ENCODE results near the gene TTN. TPM values are rescaled to one million over a fixed set of nuclear protein-coding genes. Genes with fewer than 3 reads are reported as not detected.
A peak's percentile ranks its signal among the peaks of the same experiment; 100 is the strongest.

The TTN gene
- total and polyA plus RNA-seq, 2 of the 4 experiments (the other 2 are of a cell fraction), result 0.02 to 0.18 TPM

GRCh38 chr2:178845566-178846457, 38.6 kb upstream of the TTN start:
- H2AFZ ChIP-seq (replicated peaks; ENCODE audit: low read length, poor library complexity), result no peak overlapping the region
- H2BK15ac ChIP-seq (ENCODE audit: low read depth, low read length), result no peak overlapping the region
- no peak overlapping the region for H3K9ac ChIP-seq (ENCODE audit: low read depth, low read length)
- no peaks in the 10 kb centered on the region for H3K9me1 ChIP-seq (ENCODE audit: insufficient read depth, low read length)
- H4K91ac ChIP-seq (ENCODE audit: insufficient read depth, low read depth, low read length), result no peak overlapping the region
- no peak overlapping the region for H2AK9ac ChIP-seq (replicated peaks; ENCODE audit: low read depth, low read length, poor library complexity)
- H3K4me2 ChIP-seq (ENCODE audit: low read depth, low read length), result no peak overlapping the region
- H2BK5ac ChIP-seq (ENCODE audit: low read depth, low read length, poor library complexity, severe bottlenecking), result no peak overlapping the region
- H3K4me3 ChIP-seq (ENCODE audit: insufficient read depth, low read depth, low read length), result no peak overlapping the region
- H3K27ac ChIP-seq (ENCODE audit: insufficient read depth, low read length), result no peak overlapping the region
- H4K5ac ChIP-seq (ENCODE audit: low read depth, low read length), result no peak overlapping the region
- H3K4ac ChIP-seq (ENCODE audit: low read depth, low read length), result no peak overlapping the region
- in situ Hi-C loops (cut with MboI; ENCODE audit: low sequenced_read_pairs) (no loop called here), dilution Hi-C loops (cut with HindIII; ENCODE audit: low sequenced_read_pairs, unreplicated experiment) (no loop called here), intact Hi-C loops (cut with micrococcal nuclease) (no loop called here)
- H2BK120ac ChIP-seq (ENCODE audit: low read depth, low read length), result no peak overlapping the region
- ATAC-seq (ENCODE audit: low read depth) (no peak), DNase-seq (peak; percentile 58)
- no peaks in the 10 kb centered on the region for H4K20me1 ChIP-seq (ENCODE audit: insufficient read depth, low read length)
- H3K79me1 ChIP-seq (ENCODE audit: low read depth in 1 of 2, low read length in 2 of 2), result no peaks in the 10 kb centered on the region
- no peak overlapping the region for H2AK5ac ChIP-seq (ENCODE audit: low read depth, low read length)
- H3K4me1 ChIP-seq (ENCODE audit: control insufficient read depth, insufficient read depth, low read length), result no peaks in the 10 kb centered on the region; the same call in 1 of the 2 replicates
- no peak overlapping the region for H3K18ac ChIP-seq (ENCODE audit: low read depth, low read length)
- no peak overlapping the region for H2BK20ac ChIP-seq (ENCODE audit: low read depth, low read length)
- no peak for TF ChIP-seq RAD21 (IDR thresholded peaks at IDR 0.05; ENCODE audit: low read length)
- no peak for TF ChIP-seq MXI1 (IDR thresholded peaks at IDR 0.05; ENCODE audit: borderline replicate concordance, low read depth, low read length)
- no peak for TF ChIP-seq MAZ (IDR thresholded peaks at IDR 0.05; ENCODE audit: borderline replicate concordance, low read depth, low read length)
- TF ChIP-seq FOS (IDR thresholded peaks at IDR 0.05; ENCODE audit: low read depth, low read length), result no peak
- no peak for TF ChIP-seq POLR2A (IDR thresholded peaks at IDR 0.05; ENCODE audit: low read depth, low read length)
- no peak for TF ChIP-seq NFE2L2 (IDR thresholded peaks at IDR 0.05; ENCODE audit: low read depth, low read length)
- TF ChIP-seq RFX5 (IDR thresholded peaks at IDR 0.05; ENCODE audit: low read depth, low read length), result no peak
- no peak for TF ChIP-seq USF2 (IDR thresholded peaks at IDR 0.05; ENCODE audit: low read depth, low read length)
- no peak for TF ChIP-seq CEBPB (IDR thresholded peaks at IDR 0.05; ENCODE audit: low read depth, low read length)
- TF ChIP-seq CHD1 (IDR thresholded peaks at IDR 0.05; ENCODE audit: low read depth, low read length), result no peak
- no peak for TF ChIP-seq ELK1 (IDR thresholded peaks at IDR 0.05; ENCODE audit: borderline replicate concordance, low read depth, low read length)
- TF ChIP-seq SMC3 (IDR thresholded peaks at IDR 0.05; ENCODE audit: low read depth, low read length), result no peak
- no peak for TF ChIP-seq BHLHE40 (IDR thresholded peaks at IDR 0.05; ENCODE audit: low read depth, low read length)
- TF ChIP-seq MAFK (IDR thresholded peaks at IDR 0.05; ENCODE audit: low read depth, low read length), result no peak
- no peak for TF ChIP-seq RCOR1 (IDR thresholded peaks at IDR 0.05; ENCODE audit: insufficient replicate concordance, low read length)
- H3K14ac ChIP-seq (replicated peaks; ENCODE audit: low read depth, low read length), result no peak overlapping the region
- no peaks in the 10 kb centered on the region for H3K36me3 ChIP-seq (ENCODE audit: control insufficient read depth, insufficient read depth, low read length)
- H3K23ac ChIP-seq (ENCODE audit: low read depth, low read length), result no peak overlapping the region
- H3K56ac ChIP-seq (ENCODE audit: extremely low read depth, insufficient read depth, low read length), result no peak overlapping the region
- H3K9me3 ChIP-seq (ENCODE audit: control insufficient read depth, insufficient read depth, low read length), result no peaks in the 10 kb centered on the region
- CTCF ChIA-PET, result no interaction called here
- POLR2A ChIA-PET (ENCODE audit: unreplicated experiment), result interaction anchor here (0.5 kb wide), 1 partner anchor 39 kb away, joined by 11 read pairs; no protein-coding TSS in a partner anchor
- no CpG with 5 or more reads among the region's 2 CpGs for WGBS, 2 experiments (ENCODE audit: extremely low coverage in 2 of 2, insufficient read length in 1 of 2)
- no peak overlapping the region for H4K8ac ChIP-seq (ENCODE audit: low read depth in 2 of 2, low read length in 2 of 2)
- no TSS peak for BruUV-seq (replicated peaks)
- H3K27me3 ChIP-seq (ENCODE audit: control insufficient read depth, insufficient read depth, low read length), result no peaks in the 10 kb centered on the region

All from IMR-90 (cell line).